HG02798 (cell line): ENCODE results near the gene PRDM16.

ENCODE experiments used
- ATAC-seq: cut with Tn5 transposase; IDR thresholded peaks from one replicate; pipeline ENCODE4 v1.9.1; 2021; ENCODE audit warnings: mild to moderate bottlenecking; ENCODE audit not compliant: unreplicated experiment, poor library complexity

Gene PRDM16

GRCh38 chr1:3351449-3352298 lies 282.7 kb downstream of the PRDM16 start:
- ATAC-seq = no peak

GRCh38 chr1:3352299-3352951 lies 283.4 kb downstream of the PRDM16 start:
- no peak for ATAC-seq

- no peak for ATAC-seq
Measured at GRCh38 chr1:3352952-3353331, 283.9 kb downstream of the PRDM16 start.

GRCh38 chr1:3353876-3354275 lies 284.9 kb downstream of the PRDM16 start:
- ATAC-seq = no peak

GRCh38 chr1:3355089-3355488 lies 286.1 kb downstream of the PRDM16 start:
- ATAC-seq = no peak

- ATAC-seq = no peak
Measured at GRCh38 chr1:3355894-3356826, 287.2 kb downstream of the PRDM16 start.

- ATAC-seq = no peak
Measured at GRCh38 chr1:3356827-3357460, 287.9 kb downstream of the PRDM16 start.

- ATAC-seq = no peak
Measured at GRCh38 chr1:3357526-3358297, 288.7 kb downstream of the PRDM16 start.

- ATAC-seq = no peak
Measured at GRCh38 chr1:3359351-3359750, 290.3 kb downstream of the PRDM16 start.

- no peak for ATAC-seq
Measured at GRCh38 chr1:3359756-3360440, 290.9 kb downstream of the PRDM16 start.

- no peak for ATAC-seq
Measured at GRCh38 chr1:3360646-3361257, 291.7 kb downstream of the PRDM16 start.

GRCh38 chr1:3363023-3363422 lies 294.0 kb downstream of the PRDM16 start:
- ATAC-seq = no peak

GRCh38 chr1:3363756-3364155 lies 294.8 kb downstream of the PRDM16 start:
- ATAC-seq = no peak

GRCh38 chr1:3364551-3364950 lies 295.5 kb downstream of the PRDM16 start:
- ATAC-seq = no peak

GRCh38 chr1:3364983-3365382 lies 296.0 kb downstream of the PRDM16 start:
- no peak for ATAC-seq

- ATAC-seq = no peak
Measured at GRCh38 chr1:3365523-3366125, 296.6 kb downstream of the PRDM16 start.

GRCh38 chr1:3366126-3367051 lies 297.4 kb downstream of the PRDM16 start:
- no peak for ATAC-seq
